Endothelial cell of umbilical vein (primary cell): ENCODE measurements around the gene SMIM3. TPM values are rescaled to one million over a fixed set of nuclear protein-coding genes. Genes with fewer than 3 reads are reported as not detected.

Experiments
- BruUV-seq: library from RNA; stranded (reverse); fragments of 400-500 nt; replicated peaks from 2 replicates; lab custom pipeline; 2021; lab: Mats Ljungman, UMichigan
- CTCF ChIA-PET: fragments of 300-600, 350-600 bp; sonication (Branson Sonifier 250); formaldehyde crosslinking; loops from one replicate; lab custom pipeline; 2021; ENCODE audit warnings: antibody characterized with exemption, inconsistent platforms; lab: Charles Lee
- POLR2A ChIA-PET: fragments of 300-600, 350-600 bp; sonication (Branson Sonifier 250); formaldehyde crosslinking; loops from one replicate; lab custom pipeline; 2021; ENCODE audit warnings: antibody characterized with exemption, inconsistent platforms; lab: Charles Lee
- DNase-seq: peaks from one replicate; pipeline ENCODE4 v3.0.0-alpha.2; 2011; ENCODE audit warnings: low read depth, low spot score
- FAIRE-seq: peaks from 2 replicates; lab custom pipeline; 2011; peaks lifted over from hg19 to GRCh38; lab: Jason Lieb, UNC
- H2AFZ ChIP-seq: 2 replicates; pipeline ENCODE4 v1.6.0; 2012; ENCODE audit warnings: low read depth, low read length, control low read depth, inconsistent platforms
- H3K27ac ChIP-seq: 2 replicates; pipeline ENCODE4 v1.5.1; 2011; ENCODE audit warnings: low read depth, mild to moderate bottlenecking, control low read depth, low read length, moderate library complexity; ENCODE audit not compliant: insufficient read depth
- H3K27me3 ChIP-seq, 2 experiments: 2 replicates each; pipeline versions ENCODE4 v1.6.0 to v1.6.1; 2011; ENCODE audit warnings: low read length in 2 of 2, mixed read lengths in 1 of 2; ENCODE audit not compliant: control insufficient read depth in 2 of 2, insufficient read depth in 2 of 2
- H3K36me3 ChIP-seq, 2 experiments: 2 replicates in 1 of 2; 3 replicates in 1 of 2; pipeline ENCODE4 v1.5.1; 2011; ENCODE audit warnings: low read length in 2 of 2, mild to moderate bottlenecking in 1 of 2, moderate library complexity in 1 of 2; ENCODE audit not compliant: control insufficient read depth in 2 of 2, insufficient read depth in 2 of 2; ENCODE audit errors: extremely low read depth in 1 of 2
- H3K4me1 ChIP-seq: 3 replicates; pipeline ENCODE4 v1.5.1; 2011; ENCODE audit warnings: mild to moderate bottlenecking, low read length; ENCODE audit not compliant: control insufficient read depth, insufficient read depth; ENCODE audit errors: extremely low read depth
- H3K4me2 ChIP-seq: 2 replicates; pipeline ENCODE4 v1.6.1; 2011; ENCODE audit warnings: low read length, control low read depth, mixed read lengths; ENCODE audit not compliant: insufficient read depth
- H3K4me3 ChIP-seq, 3 experiments: fragments of 200-600 bp in 1 of 3; sonication (generic), shearing (Covaris generic) in 1 of 3; replicated peaks in 1 of 3; 2 replicates each; pipeline ENCODE4 v1.5.1; 2011 to 2016; ENCODE audit warnings: control low read depth in 3 of 3, low read length in 3 of 3, mild to moderate bottlenecking in 2 of 3, inconsistent platforms in 1 of 3, low read depth in 1 of 3, moderate library complexity in 1 of 3; ENCODE audit not compliant: insufficient read depth in 1 of 3
- H3K79me2 ChIP-seq: 2 replicates; pipeline ENCODE4 v1.6.0; 2012; ENCODE audit warnings: low read length, inconsistent platforms; ENCODE audit not compliant: control insufficient read depth, insufficient read depth
- H3K9ac ChIP-seq: replicated peaks from 2 replicates; pipeline ENCODE3; 2011; ENCODE audit warnings: low read length, control low read depth; ENCODE audit not compliant: insufficient read depth; ENCODE audit errors: extremely low read depth
- H3K9me1 ChIP-seq: replicated peaks from 3 replicates; pipeline ENCODE4 v1.6.0; 2011; ENCODE audit warnings: mild to moderate bottlenecking, low read length; ENCODE audit not compliant: control insufficient read depth, insufficient read depth; ENCODE audit errors: extremely low read depth
- H3K9me3 ChIP-seq: replicated peaks from 2 replicates; pipeline ENCODE4 v1.5.1; 2012; ENCODE audit warnings: low read length, inconsistent platforms; ENCODE audit not compliant: control insufficient read depth, insufficient read depth
- H4K20me1 ChIP-seq: replicated peaks from 2 replicates; pipeline ENCODE3; 2011; ENCODE audit warnings: mild to moderate bottlenecking, low read length; ENCODE audit not compliant: control insufficient read depth, insufficient read depth; ENCODE audit errors: extremely low read depth
- EZH2 ChIP-seq: IDR thresholded peaks from 2 replicates; pipeline ENCODE4 v1.6.1; 2012; ENCODE audit warnings: borderline replicate concordance, low read depth, mild to moderate bottlenecking, moderate library complexity, low read length, inconsistent platforms; ENCODE audit not compliant: severe bottlenecking
- FOS ChIP-seq: IDR thresholded peaks from 2 replicates; pipeline ENCODE4 v1.6.1; 2011; ENCODE audit warnings: mild to moderate bottlenecking, low read length, moderate library complexity, borderline replicate concordance; ENCODE audit not compliant: insufficient read depth
- GATA2 ChIP-seq: IDR thresholded peaks from 2 replicates; pipeline ENCODE4 v1.7.0; 2011; ENCODE audit warnings: low read depth, mild to moderate bottlenecking, moderate library complexity, mixed read lengths, low read length; ENCODE audit not compliant: insufficient read length, insufficient read depth
- JUN ChIP-seq: IDR thresholded peaks from 2 replicates; pipeline ENCODE4 v1.6.1; 2011; ENCODE audit warnings: borderline replicate concordance, low read depth; ENCODE audit not compliant: insufficient read length, insufficient read depth
- MAX ChIP-seq: IDR thresholded peaks from 2 replicates; pipeline ENCODE4 v1.6.1; 2011; ENCODE audit not compliant: insufficient read depth, insufficient read length
- MYC ChIP-seq: IDR thresholded peaks from one replicate; pipeline ENCODE4 v1.6.1; 2011; ENCODE audit warnings: mild to moderate bottlenecking, low read depth, low read length
- POLR2A ChIP-seq: IDR thresholded peaks from 2 replicates; pipeline ENCODE4 v1.6.1; 2012; ENCODE audit warnings: low read depth, mild to moderate bottlenecking, control low read depth, low read length
- POLR2AphosphoS5 ChIP-seq: IDR thresholded peaks from 2 replicates; pipeline ENCODE4 v1.6.1; 2012; ENCODE audit warnings: low read depth, mild to moderate bottlenecking, control low read depth, low read length, moderate library complexity; ENCODE audit not compliant: insufficient read depth
- dilution Hi-C: fragments of 300-500 bp; cut with MboI; formaldehyde crosslinking; loops from one replicate; pipeline ENCODE4 v1.15.0; 2019; ENCODE audit warnings: low sequenced_read_pairs; ENCODE audit not compliant: extremely low pct_ligation_motif_present
- intact Hi-C: fragments of 100-400 bp; cut with micrococcal nuclease; formaldehyde crosslinking; loops from one replicate; pipeline ENCODE4 v1.10.0; 2022
- polyA plus RNA-seq, 4 experiments: library from polyadenylated mRNA; depleted of rRNA in 3 of 4; stranded (reverse) in 3 of 4; unstranded in 1 of 4; fragments of >200 nt; gene quantifications; 2 replicates each; pipeline versions ENCODE4 v1.2.1 to v1.2.3, GENCODE V29; 2011 to 2012; ENCODE audit warnings: missing spikeins in 1 of 4
- total RNA-seq: library from RNA; stranded (reverse); gene quantifications from 2 replicates; pipeline ENCODE4 v1.2.3, GENCODE V29; 2021

Gene SMIM3
- total and polyA plus RNA-seq, 2 donors (not counting 3 experiments of a cell fraction or from before 2014, with no cell fraction given) = 1.0 to 2.0 TPM

DNA sequence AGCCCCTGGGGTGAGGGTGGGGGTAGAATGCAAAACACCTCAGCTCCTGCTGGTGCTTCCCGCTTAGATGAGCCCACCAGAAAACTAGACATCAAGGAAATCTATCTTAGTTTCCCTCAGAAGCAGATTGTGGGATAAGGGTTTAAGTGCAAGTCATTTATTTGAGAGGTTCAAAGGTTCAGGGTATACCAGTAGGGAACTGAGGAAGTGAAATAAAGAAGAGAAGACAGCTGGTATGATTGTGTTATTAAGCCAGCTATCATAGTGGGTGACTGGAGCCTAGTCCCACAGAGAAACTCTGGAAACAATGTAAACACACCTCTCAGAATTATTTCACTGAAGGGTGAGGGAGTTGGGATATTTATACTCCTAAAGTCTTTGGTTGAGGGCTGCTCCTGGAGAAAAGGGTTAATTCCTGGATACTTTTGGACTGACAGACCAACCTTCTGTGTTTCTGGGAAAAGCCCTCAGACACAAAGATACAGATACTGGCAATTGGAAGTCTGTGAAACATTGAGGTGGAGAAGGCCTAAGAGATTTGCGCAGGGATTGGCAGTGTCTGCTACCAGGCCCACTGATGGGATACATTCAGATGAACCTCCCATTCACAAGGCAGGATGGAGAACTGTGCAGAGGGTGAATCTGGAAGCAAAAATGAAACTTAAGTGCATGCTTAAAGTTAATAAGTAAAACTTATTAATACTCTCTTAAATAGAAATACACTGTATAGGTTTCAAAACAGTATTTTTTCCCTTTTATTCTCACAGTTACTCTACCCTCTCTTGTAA, 13.4 kb upstream of the SMIM3 start:
- TF ChIP-seq POLR2A (no peak), MAX (no peak), JUN (no peak), GATA2 (no peak), MYC (no peak), FOS (no peak), EZH2 (no peak), POLR2AphosphoS5 (no peak)
- Histone ChIP-seq H3K9ac (no peak overlapping the region), H3K4me3 (no peak overlapping the region), H3K9me1 (no peaks in the 10 kb centered on the region), H3K79me2 (no peaks in the 10 kb centered on the region), H3K9me3 (no peaks in the 10 kb centered on the region), H3K4me2 (no peak overlapping the region), H3K36me3 (no peaks in the 10 kb centered on the region), H3K27ac (no peak overlapping the region), H3K27me3 (peaks cover 20 to 33% of the 10 kb centered on the region in 2 experiments), H4K20me1 (no peaks in the 10 kb centered on the region), H3K4me1 (no peaks in the 10 kb centered on the region), H2AFZ (no peak overlapping the region)
- CTCF ChIA-PET = interaction anchor here (1.4 to 2.3 kb wide), 2 partner anchors 13 to 18 kb away, joined by 3 to 9 read pairs; partner anchors contain the start of gene SMIM3
- POLR2A ChIA-PET = no interaction called here
- DNase-seq = no peak
- dilution Hi-C loops = no loop called here
- intact Hi-C loops = no loop called here
- FAIRE-seq = no peak
- no TSS peak for BruUV-seq
